NCI-H128 (cell line): ENCODE measurements around the gene ABHD13.
"Not testable (repeated sequence)": the region's sequence is repeated elsewhere in the genome, so short reads cannot be mapped to it uniquely, and the experiment has no call there.

Experiments
- DNase-seq: peaks from one replicate; lab custom pipeline; 2025; ENCODE audit not compliant: unreplicated experiment; lab: John Stamatoyannopoulos, UW

The ABHD13 gene

DNA sequence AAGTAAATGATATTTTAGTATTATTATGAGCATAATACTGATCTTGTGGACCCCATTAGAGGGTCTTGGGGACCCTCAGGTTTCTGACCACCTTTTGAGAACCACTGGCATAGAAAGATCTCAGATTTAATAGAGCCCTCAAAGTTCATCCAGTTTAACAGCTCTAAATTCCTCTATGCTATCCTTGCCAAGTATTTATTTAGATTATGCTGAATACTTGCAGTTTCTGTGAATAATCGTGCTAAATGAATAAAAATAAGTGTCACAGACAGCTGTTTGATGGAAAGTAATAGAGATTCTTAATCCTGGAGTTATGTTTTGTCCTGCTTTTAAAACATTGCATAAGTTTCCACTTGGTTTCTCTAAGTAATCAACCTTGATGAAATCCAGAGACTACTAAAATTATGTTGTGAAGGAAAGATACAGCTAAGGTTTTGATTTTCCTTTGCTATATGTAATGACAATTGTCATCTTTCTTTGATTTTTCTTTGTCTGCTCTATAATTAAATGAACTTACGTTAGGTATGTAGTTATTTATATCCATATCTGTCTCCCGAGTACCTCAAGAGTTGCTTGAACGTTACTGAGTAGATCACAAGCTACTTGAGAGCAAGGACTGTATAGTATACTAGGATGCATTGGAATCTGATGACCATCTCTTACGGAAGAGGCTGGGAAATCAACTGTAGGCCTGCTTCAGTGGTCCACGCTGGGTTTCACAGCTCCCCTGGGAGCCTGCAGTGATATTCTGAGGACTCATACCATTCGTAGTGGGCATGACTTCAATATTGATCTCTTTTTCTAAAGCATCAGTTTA lies 5.7 kb downstream of the ABHD13 start:
- no peak for DNase-seq

DNA sequence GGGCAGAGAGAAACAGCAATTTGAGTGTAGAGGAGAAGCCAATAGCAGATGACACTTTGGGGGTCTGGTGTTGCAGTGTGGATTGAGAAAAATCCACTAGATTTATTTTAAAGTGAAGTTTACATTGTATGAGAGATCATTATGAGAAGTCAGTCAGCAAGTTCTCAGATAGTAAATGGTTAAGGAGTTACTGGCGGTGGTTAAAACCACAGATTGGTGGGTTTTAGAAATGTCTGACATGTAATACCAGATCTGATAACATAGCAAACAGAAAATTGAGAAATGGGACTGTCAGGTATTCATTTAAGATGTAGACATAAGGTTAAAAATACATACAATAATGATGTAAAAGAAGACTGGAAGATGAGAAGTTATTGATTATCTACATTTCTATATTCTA lies 7.2 kb downstream of the ABHD13 start:
- DNase-seq, result no peak

- no peak for DNase-seq
These were observed 8.0 kb downstream of the ABHD13 start for GRCh38 chr13:108226184-108226583.

DNA sequence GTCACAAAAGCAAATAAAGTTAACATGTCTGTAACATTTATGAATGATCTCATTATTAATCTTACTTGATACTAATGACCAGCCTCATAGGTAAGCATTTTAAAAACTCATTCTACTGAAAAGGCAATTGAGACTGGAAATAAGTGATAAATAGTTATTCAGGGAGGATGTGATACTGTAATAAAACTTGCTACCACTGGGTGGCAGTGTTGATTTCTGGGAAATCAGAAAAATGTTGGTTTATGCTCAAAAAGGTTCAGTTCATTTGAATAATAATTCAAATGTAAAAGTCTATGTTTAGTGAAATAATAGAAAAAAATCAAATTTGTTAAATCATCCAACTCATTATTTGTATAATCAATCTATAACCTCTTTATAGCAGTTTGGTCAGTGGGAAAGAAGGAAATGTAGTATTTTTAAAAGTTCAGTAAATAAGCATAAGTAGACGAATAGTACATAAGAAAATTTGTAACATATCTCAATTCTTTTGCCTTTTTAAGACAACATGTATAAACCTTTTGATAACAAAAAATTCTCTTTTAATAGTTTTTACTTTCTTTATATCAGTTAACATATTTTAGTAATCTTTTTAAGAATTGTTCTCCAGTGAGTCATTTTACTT lies 9.6 kb downstream of the ABHD13 start:
- no peak for DNase-seq

- DNase-seq, result no peak
These were observed 12.2 kb downstream of the ABHD13 start for GRCh38 chr13:108230377-108230776.

DNA sequence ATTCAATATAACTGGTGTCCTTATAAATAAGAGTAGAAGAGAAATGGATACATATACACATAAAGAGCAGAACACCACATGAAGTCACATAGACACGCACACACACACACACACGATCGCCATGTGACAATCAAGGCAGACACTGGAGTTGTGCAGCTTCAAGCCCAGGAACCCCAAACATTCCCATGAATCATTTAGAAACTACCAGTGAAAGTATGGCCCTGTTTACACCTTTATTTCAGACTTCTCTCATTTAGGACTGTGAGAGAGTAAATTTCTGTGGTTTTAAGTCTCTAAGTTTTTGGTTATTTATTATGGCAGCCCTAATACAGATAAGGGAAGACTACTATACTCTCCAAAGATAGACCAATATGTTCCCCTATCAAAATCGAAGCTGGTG lies 31.0 kb downstream of the ABHD13 start:
- DNase-seq, result no peak

DNA sequence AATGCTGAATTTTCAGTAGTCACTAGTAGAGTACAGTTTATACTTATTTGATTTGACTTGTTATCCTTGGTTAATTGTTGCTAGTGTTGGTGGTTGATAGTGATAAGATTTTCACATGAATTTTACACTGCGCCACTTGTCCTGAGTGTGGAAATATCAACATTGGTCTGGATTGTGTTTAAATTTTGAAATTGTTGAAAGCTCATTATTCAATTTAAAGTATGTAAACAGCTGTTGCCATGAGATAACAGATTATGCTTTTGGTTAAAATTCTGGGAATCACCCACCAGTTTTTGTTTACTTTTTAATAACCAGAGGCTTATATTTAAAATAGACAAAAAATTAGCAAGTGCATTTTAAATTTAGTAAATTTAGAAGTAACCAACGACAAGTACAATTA lies 39.1 kb downstream of the ABHD13 start:
- DNase-seq, result no peak

- DNase-seq, result no peak
These were observed 45.6 kb downstream of the ABHD13 start for GRCh38 chr13:108263621-108264355.

GRCh38 chr13:108266321-108266990 lies 48.3 kb downstream of the ABHD13 start:
- DNase-seq, result no peak

- no peak for DNase-seq
These were observed 49.2 kb downstream of the ABHD13 start for GRCh38 chr13:108267347-108267746.

DNA sequence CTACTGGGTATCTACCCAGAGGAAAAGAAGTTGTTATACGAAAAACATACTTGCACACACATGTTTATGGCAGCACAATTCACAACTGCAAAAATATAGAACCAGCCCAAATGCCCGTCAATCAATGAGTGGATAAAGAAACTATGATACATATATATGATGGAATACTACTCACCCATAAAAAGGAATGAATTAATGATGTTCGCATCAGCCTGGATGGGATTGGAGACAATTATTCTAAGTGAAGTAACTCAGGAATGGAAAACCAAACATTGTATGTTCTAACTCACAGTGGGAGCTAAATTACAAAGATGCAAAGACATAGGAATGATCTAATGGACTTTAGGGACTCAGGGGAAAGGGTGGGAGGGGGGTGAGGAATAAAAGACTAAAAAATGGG lies 49.7 kb downstream of the ABHD13 start:
- not testable (repeated sequence) for DNase-seq

DNA sequence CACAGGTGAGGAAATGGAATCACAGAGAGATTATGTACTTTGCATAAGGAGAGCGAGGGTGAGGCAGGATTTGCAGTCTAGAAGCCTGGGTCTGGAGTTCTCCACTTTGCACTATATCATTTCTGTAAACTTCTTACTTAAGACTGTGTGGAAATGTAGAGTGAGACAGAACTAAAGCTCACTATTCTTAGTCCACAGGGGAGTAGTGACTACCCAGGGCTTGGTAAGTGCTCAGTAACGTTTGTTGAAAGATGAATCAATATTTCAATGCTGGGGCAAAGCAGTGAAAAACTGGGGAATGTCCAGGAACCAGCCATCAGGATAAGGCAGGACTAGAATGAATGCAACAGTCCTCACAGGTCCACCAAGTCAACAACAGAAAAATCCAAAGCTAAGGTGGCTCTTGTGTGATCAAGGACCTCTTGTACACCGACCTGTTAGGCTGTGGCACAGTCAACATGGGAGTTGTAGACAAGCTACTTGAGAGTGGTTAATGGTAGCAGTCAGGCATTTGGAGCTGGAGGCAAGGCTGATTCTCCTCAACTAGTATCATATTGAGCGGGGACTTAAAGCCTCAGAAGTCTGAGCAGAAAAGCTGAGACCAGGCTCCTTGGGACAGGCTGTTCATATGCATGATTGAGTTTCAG lies 50.4 kb downstream of the ABHD13 start:
- DNase-seq, result no peak

DNA sequence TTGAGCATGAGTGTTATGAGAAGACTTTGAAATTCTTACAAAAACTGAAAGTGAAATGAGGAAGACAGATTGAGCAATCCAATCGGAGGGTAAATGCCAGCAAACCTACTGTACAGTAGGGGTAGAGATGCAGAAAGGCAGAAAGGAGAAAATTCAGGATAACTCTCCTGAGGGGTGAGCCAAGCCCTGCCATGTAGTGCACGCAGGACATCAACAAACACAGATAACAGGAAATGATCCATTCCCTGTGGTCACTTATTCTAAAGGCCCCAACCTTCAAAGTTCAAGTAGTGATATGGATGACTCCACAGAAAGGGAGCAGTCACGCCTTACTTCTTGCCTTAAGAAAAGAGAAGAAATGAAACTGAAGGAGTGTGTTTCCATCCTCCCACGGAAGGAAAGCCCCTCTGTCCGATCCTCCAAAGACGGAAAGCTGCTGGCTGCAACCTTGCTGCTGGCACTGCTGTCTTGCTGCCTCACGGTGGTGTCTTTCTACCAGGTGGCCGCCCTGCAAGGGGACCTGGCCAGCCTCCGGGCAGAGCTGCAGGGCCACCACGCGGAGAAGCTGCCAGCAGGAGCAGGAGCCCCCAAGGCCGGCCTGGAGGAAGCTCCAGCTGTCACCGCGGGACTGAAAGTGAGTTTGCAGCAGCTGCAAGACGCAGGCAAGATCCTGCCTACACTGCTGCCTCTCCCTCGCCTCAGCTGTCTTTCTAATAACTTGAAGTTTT lies 51.6 kb downstream of the ABHD13 start, which contains the start of gene TNFSF13B:
TNFSF13B (plus strand) TSS at position 118 of the 728 bp plus-strand sequence; CDS start at position 296, 178 bp downstream.
- no peak for DNase-seq

DNA sequence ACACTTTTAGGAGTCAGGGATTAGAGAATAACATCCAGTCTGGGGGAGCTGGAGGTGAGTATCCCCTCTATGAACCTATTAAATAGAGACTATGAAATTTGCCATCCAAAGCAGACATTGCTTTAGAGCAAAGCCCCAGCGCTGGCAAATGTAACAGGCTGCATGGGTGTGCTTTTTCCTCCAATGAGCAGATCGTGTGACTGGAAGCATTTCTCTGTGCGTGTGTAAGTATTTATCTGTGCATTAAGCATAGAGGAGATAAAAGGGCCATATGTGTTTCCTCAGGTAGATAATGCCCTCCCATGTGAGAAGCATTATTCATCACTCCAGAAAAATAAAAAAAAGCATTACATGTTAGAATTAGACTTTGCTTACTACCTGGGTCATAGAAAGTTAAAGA lies 52.2 kb downstream of the ABHD13 start:
- no peak for DNase-seq

GRCh38 chr13:108272333-108272732 lies 54.1 kb downstream of the ABHD13 start:
- DNase-seq, result no peak

GRCh38 chr13:108273429-108274118 lies 55.4 kb downstream of the ABHD13 start:
- DNase-seq, result no peak

GRCh38 chr13:108274718-108275117 lies 56.5 kb downstream of the ABHD13 start:
- no peak for DNase-seq

DNA sequence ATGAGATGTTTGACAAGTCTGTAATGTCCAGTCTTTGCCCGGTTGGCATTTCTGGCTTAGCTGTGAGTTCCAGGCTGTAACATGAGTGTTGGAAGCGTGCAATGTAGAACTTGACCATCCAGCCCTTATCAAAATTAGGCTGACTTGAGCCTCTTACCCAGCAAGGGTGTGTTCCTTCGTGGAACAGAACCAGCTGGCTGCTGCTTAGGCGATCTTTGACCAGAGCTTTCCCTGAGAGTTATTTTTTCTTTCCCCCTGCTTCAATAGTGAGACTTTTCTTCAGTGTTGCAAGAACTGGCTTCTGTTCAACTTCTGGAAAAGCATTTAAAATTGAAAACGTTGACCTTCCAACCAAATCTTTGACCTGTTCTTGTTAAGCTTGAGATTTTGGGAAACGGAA lies 57.9 kb downstream of the ABHD13 start:
- no peak for DNase-seq

DNA sequence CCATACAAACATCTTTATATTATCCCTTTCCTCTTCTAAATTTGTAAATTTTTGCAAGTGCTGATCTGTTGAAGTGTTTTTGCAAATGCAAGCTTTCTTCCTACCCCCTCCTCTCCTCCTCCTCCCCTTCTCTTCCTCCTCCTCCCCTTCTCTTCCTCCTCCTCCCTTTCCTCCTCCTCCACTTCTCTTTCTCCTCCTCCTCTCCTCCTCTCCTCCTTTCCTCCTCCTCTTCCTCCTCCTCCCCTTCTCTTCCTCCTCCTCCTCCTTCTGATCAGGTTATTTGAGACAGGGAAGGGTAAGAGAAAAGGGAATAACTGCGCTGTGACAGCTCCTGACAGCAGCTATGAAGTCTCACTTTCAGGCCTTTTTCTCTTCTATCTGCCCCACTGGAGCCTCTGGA lies 60.3 kb downstream of the ABHD13 start:
- DNase-seq, result no peak

DNA sequence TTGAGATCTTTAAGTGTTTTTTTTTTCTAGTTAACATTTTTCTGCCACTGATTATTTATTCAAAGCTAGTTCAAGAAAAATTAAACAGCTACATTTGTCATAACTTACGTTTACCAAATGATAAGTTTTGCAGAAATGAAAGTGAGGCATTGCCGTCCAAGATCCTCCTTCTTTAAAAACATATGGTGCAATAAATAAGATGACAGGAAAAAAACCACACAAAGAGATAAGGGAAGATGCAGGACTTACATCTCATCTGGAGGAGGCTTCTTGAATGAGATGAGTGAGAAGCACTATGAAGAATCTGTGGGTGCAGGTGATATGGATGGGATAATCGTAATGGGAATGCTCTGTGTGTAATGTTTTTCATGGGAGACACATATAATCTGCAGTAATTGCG lies 63.7 kb downstream of the ABHD13 start:
- DNase-seq, result no peak
